Bronchial epithelial cell (primary cell): ENCODE data around the gene DPY19L1. TPM values are rescaled to one million over a fixed set of nuclear protein-coding genes. Genes with fewer than 3 reads are reported as not detected.
"Not testable (repeated sequence)": the region's sequence is repeated elsewhere in the genome, so short reads cannot be mapped to it uniquely, and the experiment has no call there.

Experiments used
- DNase-seq: peaks from one replicate; pipeline ENCODE4 v3.0.0-alpha.2; 2010; ENCODE audit warnings: low read depth
- FAIRE-seq: peaks from 2 replicates; lab custom pipeline; 2011; peaks lifted over from hg19 to GRCh38; lab: Jason Lieb, UNC
- H3K27me3 ChIP-seq: 2 replicates; pipeline ENCODE4 v1.5.1; 2011; ENCODE audit warnings: low read length; ENCODE audit not compliant: control insufficient read depth, insufficient read depth
- H3K36me3 ChIP-seq: 2 replicates; pipeline ENCODE4 v1.5.1; 2011; ENCODE audit warnings: low read length; ENCODE audit not compliant: control insufficient read depth, insufficient read depth
- H3K4me3 ChIP-seq: 2 replicates; pipeline ENCODE4 v1.5.1; 2011; ENCODE audit warnings: mild to moderate bottlenecking, low read depth, low read length, control low read depth
- CTCF ChIP-seq: IDR thresholded peaks from 2 replicates; pipeline ENCODE4 v1.5.1; 2011; ENCODE audit warnings: mild to moderate bottlenecking, moderate library complexity, low read length, control low read depth, inconsistent platforms; ENCODE audit not compliant: insufficient read depth, severe bottlenecking
- total RNA-seq: library from RNA; depleted of rRNA; stranded (reverse); fragments of >200 nt; gene quantifications from 2 replicates; pipeline ENCODE4 v1.2.1, GENCODE V29; 2014

DPY19L1 gene
- total RNA-seq, 1 donor from 2014 or later = 13.4 TPM

GRCh38 chr7:35047912-35048305 lies 10.6 kb upstream of the DPY19L1 start:
- FAIRE-seq, H3K4me3 ChIP-seq, H3K27me3 ChIP-seq, DNase-seq, H3K36me3 ChIP-seq: not testable (repeated sequence)

- H3K36me3 ChIP-seq, H3K4me3 ChIP-seq, FAIRE-seq, H3K27me3 ChIP-seq, DNase-seq: not testable (repeated sequence)
Observed at GRCh38 chr7:35047263-35047911, 10.1 kb upstream of the DPY19L1 start.

GRCh38 chr7:35043301-35043700 lies 6.0 kb upstream of the DPY19L1 start:
- peak; percentile 85 for FAIRE-seq
- DNase-seq, H3K36me3 ChIP-seq: not testable (repeated sequence)

GRCh38 chr7:35040906-35041305 lies 3.6 kb upstream of the DPY19L1 start:
- no peaks in the 10 kb centered on the region for H3K36me3 ChIP-seq
- no peak overlapping the region for H3K4me3 ChIP-seq
- TF ChIP-seq CTCF = no peak
- FAIRE-seq (no peak), DNase-seq (no peak)
- H3K27me3 ChIP-seq = no peaks in the 10 kb centered on the region

More at GRCh38 chr7:35043301-35043700, 6.0 kb upstream of the DPY19L1 start:
- not testable (repeated sequence) for H3K4me3 ChIP-seq, H3K27me3 ChIP-seq

GRCh38 chr7:35039343-35039742 lies 2.1 kb upstream of the DPY19L1 start:
- H3K27me3 ChIP-seq = no peaks in the 10 kb centered on the region
- no peak overlapping the region for H3K4me3 ChIP-seq
- H3K36me3 ChIP-seq = no peaks in the 10 kb centered on the region
- FAIRE-seq (no peak), DNase-seq (no peak)
- no peak for TF ChIP-seq CTCF

GRCh38 chr7:35038354-35038753 lies 1.1 kb upstream of the DPY19L1 start:
- no peak for TF ChIP-seq CTCF
- DNase-seq (no peak), FAIRE-seq (no peak)
- Histone ChIP-seq H3K36me3 (no peaks in the 10 kb centered on the region), H3K4me3 (peak overlapping the region; percentile 61), H3K27me3 (no peaks in the 10 kb centered on the region)

GRCh38 chr7:35037526-35038341 lies 449 bp upstream of the DPY19L1 start:
- no peaks in the 10 kb centered on the region for H3K36me3 ChIP-seq
- no peak for FAIRE-seq
- TF ChIP-seq CTCF = peak; percentile 98
- peak; percentile 65 for DNase-seq
- peak overlapping the region; percentile 61 for H3K4me3 ChIP-seq
- H3K27me3 ChIP-seq = no peaks in the 10 kb centered on the region
